Osteocyte (in vitro differentiated cells): ENCODE measurements around the gene ARV1. TPM values are rescaled to one million over a fixed set of nuclear protein-coding genes. Genes with fewer than 3 reads are reported as not detected.
A peak's percentile ranks its signal among the peaks of the same experiment; 100 is the strongest.

ENCODE experiments used
- DNase-seq: peaks from one replicate; pipeline ENCODE4 v3.0.0; 2021; ENCODE audit warnings: mixed read lengths; ENCODE audit not compliant: unreplicated experiment; ENCODE audit errors: extremely low spot score
- H3K27ac Mint-ChIP-seq: one replicate; pipeline ENCODE4 v1.8.0; 2021; ENCODE audit warnings: mild to moderate bottlenecking, mixed read lengths; ENCODE audit not compliant: unreplicated experiment
- H3K27me3 Mint-ChIP-seq: one replicate; pipeline ENCODE4 v1.8.0; 2021; ENCODE audit warnings: mixed read lengths; ENCODE audit not compliant: unreplicated experiment
- H3K36me3 Mint-ChIP-seq: one replicate; pipeline ENCODE4 v1.8.0; 2021; ENCODE audit warnings: mixed read lengths; ENCODE audit not compliant: unreplicated experiment
- H3K4me1 Mint-ChIP-seq: one replicate; pipeline ENCODE4 v1.8.0; 2021; ENCODE audit warnings: mixed read lengths; ENCODE audit not compliant: unreplicated experiment
- H3K4me3 Mint-ChIP-seq: one replicate; pipeline ENCODE4 v1.8.0; 2021; ENCODE audit warnings: mild to moderate bottlenecking, moderate library complexity, mixed read lengths; ENCODE audit not compliant: unreplicated experiment
- H3K9me3 Mint-ChIP-seq: one replicate; pipeline ENCODE4 v1.8.0; 2021; ENCODE audit warnings: mixed read lengths; ENCODE audit not compliant: unreplicated experiment
- long read RNA-seq: library from polyadenylated mRNA; unstranded; transcript quantifications from one replicate; pipeline ENCODE4 v2.0.0, GENCODE V29; 2021
- total RNA-seq: library from RNA; stranded (reverse); gene quantifications from 2 replicates; pipeline ENCODE4 v1.2.1, GENCODE V29; 2021
- TF ChIP-seq, protein P1 (sequence below): fragments of 200-600 bp; sonication (generic); IDR thresholded peaks from 2 replicates; pipeline ENCODE4 v1.5.0; 2021; ENCODE audit warnings: antibody characterized with exemption, mild to moderate bottlenecking, moderate library complexity

Gene ARV1
- 16.2 and 17.1 TPM in 2 replicates for total RNA-seq
- long read RNA-seq, transcript ARV1-201 (6 exons, 1,335 nt) = major isoform, 56 of 81 reads
- long read RNA-seq, partial matches to known transcripts = 1 of 81 reads
- long read RNA-seq, other reads (novel, unspliced or antisense) = 21 of 81 reads

GRCh38 chr1:230978491-230979388 is at the start of gene ARV1, which contains the start of gene TTC13:
TSS of gene ARV1 (plus strand) at chr1:230979094. CDS start at chr1:230979106, 12 bp downstream.
TSS of gene TTC13 (minus strand) at chr1:230978861. CDS start at chr1:230978830, 31 bp downstream.
- no peaks in the 10 kb centered on the region for H3K27me3 Mint-ChIP-seq
- H3K4me1 Mint-ChIP-seq = peaks cover 22% of the 10 kb centered on the region
- peak; percentile 99 for DNase-seq
- peak within 1 kb of the TSS; percentile 98 for H3K4me3 Mint-ChIP-seq
- TF ChIP-seq, protein P1, sequence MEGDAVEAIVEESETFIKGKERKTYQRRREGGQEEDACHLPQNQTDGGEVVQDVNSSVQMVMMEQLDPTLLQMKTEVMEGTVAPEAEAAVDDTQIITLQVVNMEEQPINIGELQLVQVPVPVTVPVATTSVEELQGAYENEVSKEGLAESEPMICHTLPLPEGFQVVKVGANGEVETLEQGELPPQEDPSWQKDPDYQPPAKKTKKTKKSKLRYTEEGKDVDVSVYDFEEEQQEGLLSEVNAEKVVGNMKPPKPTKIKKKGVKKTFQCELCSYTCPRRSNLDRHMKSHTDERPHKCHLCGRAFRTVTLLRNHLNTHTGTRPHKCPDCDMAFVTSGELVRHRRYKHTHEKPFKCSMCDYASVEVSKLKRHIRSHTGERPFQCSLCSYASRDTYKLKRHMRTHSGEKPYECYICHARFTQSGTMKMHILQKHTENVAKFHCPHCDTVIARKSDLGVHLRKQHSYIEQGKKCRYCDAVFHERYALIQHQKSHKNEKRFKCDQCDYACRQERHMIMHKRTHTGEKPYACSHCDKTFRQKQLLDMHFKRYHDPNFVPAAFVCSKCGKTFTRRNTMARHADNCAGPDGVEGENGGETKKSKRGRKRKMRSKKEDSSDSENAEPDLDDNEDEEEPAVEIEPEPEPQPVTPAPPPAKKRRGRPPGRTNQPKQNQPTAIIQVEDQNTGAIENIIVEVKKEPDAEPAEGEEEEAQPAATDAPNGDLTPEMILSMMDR = peak; percentile 56
- peak within 1 kb of the TSS; percentile 92 for H3K27ac Mint-ChIP-seq
- H3K9me3 Mint-ChIP-seq = no peaks in the 10 kb centered on the region
- H3K36me3 Mint-ChIP-seq = no peaks in the 10 kb centered on the region

DNA sequence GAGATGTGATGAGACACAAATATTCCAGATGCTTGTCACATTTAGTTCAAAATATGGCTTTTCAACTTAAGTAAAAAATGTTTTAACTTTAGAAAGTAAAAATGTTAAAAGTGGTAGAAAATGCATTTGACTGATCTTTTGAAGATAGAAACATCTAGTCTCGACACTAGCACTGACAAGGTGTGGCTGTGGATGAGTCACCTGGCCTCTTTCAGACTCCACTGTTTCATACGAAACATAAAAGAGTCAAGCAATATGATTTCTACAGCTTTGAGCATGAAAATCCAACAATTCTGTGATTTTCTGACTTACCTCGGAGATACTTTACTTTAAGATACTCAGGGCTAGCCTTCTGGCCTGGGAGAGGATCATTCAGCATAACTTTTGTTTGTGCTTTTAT is 47.9 kb upstream of the ARV1 start:
- Mint-ChIP-seq H3K4me1 (no peaks in the 10 kb centered on the region), H3K27me3 (no peaks in the 10 kb centered on the region), H3K4me3 (no peak overlapping the region), H3K27ac (no peak overlapping the region), H3K36me3 (peaks cover 25% of the 10 kb centered on the region), H3K9me3 (no peaks in the 10 kb centered on the region)
- TF ChIP-seq, protein P1 = no peak
- DNase-seq = no peak

GRCh38 chr1:230935852-230936251 is 43.0 kb upstream of the ARV1 start:
- H3K4me1 Mint-ChIP-seq = peaks cover 29% of the 10 kb centered on the region
- H3K4me3 Mint-ChIP-seq = no peak overlapping the region
- no peaks in the 10 kb centered on the region for H3K27me3 Mint-ChIP-seq
- H3K27ac Mint-ChIP-seq = no peak overlapping the region
- DNase-seq = no peak
- H3K36me3 Mint-ChIP-seq = peaks cover 7% of the 10 kb centered on the region
- no peaks in the 10 kb centered on the region for H3K9me3 Mint-ChIP-seq
- TF ChIP-seq, protein P1 = no peak

GRCh38 chr1:230936475-230936874 is 42.4 kb upstream of the ARV1 start:
- DNase-seq = no peak
- Mint-ChIP-seq H3K4me1 (peaks cover 30% of the 10 kb centered on the region), H3K27ac (no peak overlapping the region), H3K27me3 (no peaks in the 10 kb centered on the region), H3K36me3 (peaks cover 7% of the 10 kb centered on the region), H3K4me3 (no peak overlapping the region), H3K9me3 (no peaks in the 10 kb centered on the region)
- TF ChIP-seq, protein P1 = no peak

GRCh38 chr1:230937371-230937770 is 41.5 kb upstream of the ARV1 start:
- TF ChIP-seq, protein P1 = no peak
- peak overlapping the region; percentile 74 for H3K27ac Mint-ChIP-seq
- peak overlapping the region; percentile 16 for H3K4me3 Mint-ChIP-seq
- H3K9me3 Mint-ChIP-seq = no peaks in the 10 kb centered on the region
- H3K36me3 Mint-ChIP-seq = peaks cover 7% of the 10 kb centered on the region
- no peak for DNase-seq
- H3K27me3 Mint-ChIP-seq = no peaks in the 10 kb centered on the region
- peaks cover 30% of the 10 kb centered on the region for H3K4me1 Mint-ChIP-seq
